ENCODE measurements around the gene FCRL6.
A peak's percentile ranks its signal among the peaks of the same experiment; 100 is the strongest.

The FCRL6 gene

DNA sequence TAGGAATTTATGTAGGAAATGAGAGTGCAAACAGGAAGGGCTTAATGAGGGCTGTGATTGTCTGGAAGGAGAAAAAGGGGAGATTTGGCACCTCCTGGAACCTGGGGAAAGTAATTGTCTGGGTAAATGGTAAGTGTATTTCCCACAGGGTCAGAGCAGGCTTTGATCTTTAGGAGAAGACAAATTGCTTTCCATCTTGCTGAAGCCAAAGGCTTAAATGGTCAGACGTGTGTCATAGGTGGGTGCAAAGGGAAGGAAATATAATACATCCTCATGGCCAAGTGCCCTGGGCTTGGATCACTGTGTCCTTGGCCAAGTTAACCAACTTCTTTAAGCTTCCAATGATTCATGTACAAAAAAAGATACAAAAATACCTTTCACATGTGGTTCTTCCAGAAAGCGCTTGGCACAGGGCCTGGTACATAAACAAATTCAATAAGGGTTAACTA is 22.7 kb upstream of the FCRL6 start:
- no peaks in the 10 kb centered on the region for H3K27me3 ChIP-seq (replicated peaks; ENCODE audit: control insufficient read depth, insufficient read depth, low read length)
- H3K4me3 ChIP-seq (replicated peaks; ENCODE audit: low read depth, low read length), result no peak overlapping the region
- H3K36me3 ChIP-seq (ENCODE audit: control insufficient read depth, insufficient read depth, low read length), result no peaks in the 10 kb centered on the region
- TF ChIP-seq, protein P1, sequence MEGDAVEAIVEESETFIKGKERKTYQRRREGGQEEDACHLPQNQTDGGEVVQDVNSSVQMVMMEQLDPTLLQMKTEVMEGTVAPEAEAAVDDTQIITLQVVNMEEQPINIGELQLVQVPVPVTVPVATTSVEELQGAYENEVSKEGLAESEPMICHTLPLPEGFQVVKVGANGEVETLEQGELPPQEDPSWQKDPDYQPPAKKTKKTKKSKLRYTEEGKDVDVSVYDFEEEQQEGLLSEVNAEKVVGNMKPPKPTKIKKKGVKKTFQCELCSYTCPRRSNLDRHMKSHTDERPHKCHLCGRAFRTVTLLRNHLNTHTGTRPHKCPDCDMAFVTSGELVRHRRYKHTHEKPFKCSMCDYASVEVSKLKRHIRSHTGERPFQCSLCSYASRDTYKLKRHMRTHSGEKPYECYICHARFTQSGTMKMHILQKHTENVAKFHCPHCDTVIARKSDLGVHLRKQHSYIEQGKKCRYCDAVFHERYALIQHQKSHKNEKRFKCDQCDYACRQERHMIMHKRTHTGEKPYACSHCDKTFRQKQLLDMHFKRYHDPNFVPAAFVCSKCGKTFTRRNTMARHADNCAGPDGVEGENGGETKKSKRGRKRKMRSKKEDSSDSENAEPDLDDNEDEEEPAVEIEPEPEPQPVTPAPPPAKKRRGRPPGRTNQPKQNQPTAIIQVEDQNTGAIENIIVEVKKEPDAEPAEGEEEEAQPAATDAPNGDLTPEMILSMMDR (IDR thresholded peaks at IDR 0.05; ENCODE audit: insufficient read depth, low read length, poor library complexity, severe bottlenecking), result no peak
- DNase-seq (ENCODE audit: extremely low read depth, insufficient read length), result no peak

DNA sequence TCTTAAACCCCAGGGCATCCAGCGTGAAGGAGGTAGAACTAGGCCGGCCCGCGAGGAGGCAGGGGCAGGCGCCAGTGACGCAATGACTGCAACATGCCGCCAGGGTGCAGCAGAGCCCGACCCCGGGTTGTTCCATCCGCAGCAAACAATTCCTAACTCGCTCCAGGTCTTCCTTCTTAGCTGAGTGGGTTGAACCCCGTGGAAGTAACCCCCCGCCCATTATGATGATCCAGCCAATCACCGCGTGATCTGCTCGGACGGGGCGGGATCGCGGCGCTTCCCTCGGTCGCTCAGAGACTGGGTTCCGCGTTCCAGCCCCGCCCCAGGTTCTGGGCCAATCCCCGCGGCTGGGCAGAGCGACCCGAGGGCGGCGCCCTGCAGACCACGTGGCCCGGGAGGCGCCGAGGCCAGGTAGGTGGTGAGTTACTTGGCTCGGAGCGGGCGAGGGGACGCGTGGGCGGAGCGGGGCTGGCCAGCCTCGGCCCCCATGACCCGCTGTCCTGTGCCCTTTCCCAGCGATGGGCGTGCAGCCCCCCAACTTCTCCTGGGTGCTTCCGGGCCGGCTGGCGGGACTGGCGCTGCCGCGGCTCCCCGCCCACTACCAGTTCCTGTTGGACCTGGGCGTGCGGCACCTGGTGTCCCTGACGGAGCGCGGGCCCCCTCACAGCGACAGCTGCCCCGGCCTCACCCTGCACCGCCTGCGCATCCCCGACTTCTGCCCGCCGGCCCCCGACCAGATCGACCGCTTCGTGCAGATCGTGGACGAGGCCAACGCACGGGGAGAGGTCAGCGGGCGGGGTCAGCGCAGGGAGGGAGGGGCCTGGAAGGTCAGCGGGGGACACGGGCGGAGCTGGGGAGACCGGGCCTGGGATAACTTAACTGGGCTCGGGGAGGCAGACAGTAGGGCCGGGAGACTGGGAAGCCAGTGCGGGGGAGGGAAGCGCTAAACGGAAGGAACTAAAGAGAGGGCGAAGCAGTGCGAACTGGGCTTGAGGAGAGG is 21.3 kb upstream of the FCRL6 start, which contains the start of gene DUSP23:
TSS of gene DUSP23 (plus strand) at position 380 of the 1,000 bp plus-strand sequence. CDS start at position 519, 139 bp downstream.
- H3K4me3 ChIP-seq (replicated peaks; ENCODE audit: low read depth, low read length), result peak within 1 kb of the TSS; percentile 67
- TF ChIP-seq, protein P1 (IDR thresholded peaks at IDR 0.05; ENCODE audit: insufficient read depth, low read length, poor library complexity, severe bottlenecking), result peak; percentile 79
- peak; percentile 95 for DNase-seq (ENCODE audit: extremely low read depth, insufficient read length)

DNA sequence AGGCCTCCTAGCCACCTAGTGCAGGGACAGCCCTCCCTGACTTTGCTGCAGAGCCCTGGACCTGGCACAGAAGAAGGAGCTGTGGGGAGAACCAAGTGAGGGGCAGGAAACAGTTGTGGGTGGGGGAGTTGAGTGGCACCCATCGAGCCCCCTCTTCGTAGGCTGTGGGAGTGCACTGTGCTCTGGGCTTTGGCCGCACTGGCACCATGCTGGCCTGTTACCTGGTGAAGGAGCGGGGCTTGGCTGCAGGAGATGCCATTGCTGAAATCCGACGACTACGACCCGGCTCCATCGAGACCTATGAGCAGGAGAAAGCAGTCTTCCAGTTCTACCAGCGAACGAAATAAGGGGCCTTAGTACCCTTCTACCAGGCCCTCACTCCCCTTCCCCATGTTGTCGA is 20.2 kb upstream of the FCRL6 start:
- Histone ChIP-seq H3K36me3 (ENCODE audit: control insufficient read depth, insufficient read depth, low read length) (no peaks in the 10 kb centered on the region), H3K4me3 (replicated peaks; ENCODE audit: low read depth, low read length) (no peak overlapping the region), H3K27me3 (replicated peaks; ENCODE audit: control insufficient read depth, insufficient read depth, low read length) (no peaks in the 10 kb centered on the region)
- TF ChIP-seq, protein P1 (IDR thresholded peaks at IDR 0.05; ENCODE audit: insufficient read depth, low read length, poor library complexity, severe bottlenecking), result no peak
- no peak for DNase-seq (ENCODE audit: extremely low read depth, insufficient read length)

More for the DNA sequence above, 21.3 kb upstream of the FCRL6 start, which contains the start of gene DUSP23:
- Histone ChIP-seq H3K36me3 (ENCODE audit: control insufficient read depth, insufficient read depth, low read length) (no peaks in the 10 kb centered on the region), H3K27me3 (replicated peaks; ENCODE audit: control insufficient read depth, insufficient read depth, low read length) (no peaks in the 10 kb centered on the region)

DNA sequence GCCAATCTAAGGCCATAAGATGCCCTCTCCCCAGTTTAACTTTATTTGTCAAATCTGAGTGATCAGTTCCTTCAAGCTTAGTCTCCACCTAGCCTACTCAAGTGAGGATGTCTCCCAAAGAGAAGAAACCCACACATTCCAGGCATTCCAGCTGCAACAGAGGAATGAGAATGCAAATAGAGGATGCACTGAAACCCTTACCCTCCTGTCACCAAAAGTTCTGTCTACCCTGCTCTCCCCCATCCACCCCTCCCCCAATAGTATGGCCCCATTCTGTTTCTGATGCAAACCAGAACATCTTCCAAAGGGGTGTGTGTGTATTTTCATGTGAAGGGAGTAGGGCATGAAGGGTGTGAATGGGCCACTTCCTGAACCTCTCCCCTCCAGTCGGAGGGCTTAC is 18.4 kb upstream of the FCRL6 start:
- no peaks in the 10 kb centered on the region for H3K36me3 ChIP-seq (ENCODE audit: control insufficient read depth, insufficient read depth, low read length)
- TF ChIP-seq, protein P1 (IDR thresholded peaks at IDR 0.05; ENCODE audit: insufficient read depth, low read length, poor library complexity, severe bottlenecking), result no peak
- no peaks in the 10 kb centered on the region for H3K27me3 ChIP-seq (replicated peaks; ENCODE audit: control insufficient read depth, insufficient read depth, low read length)
- H3K4me3 ChIP-seq (replicated peaks; ENCODE audit: low read depth, low read length), result no peak overlapping the region
- no peak for DNase-seq (ENCODE audit: extremely low read depth, insufficient read length)

DNA sequence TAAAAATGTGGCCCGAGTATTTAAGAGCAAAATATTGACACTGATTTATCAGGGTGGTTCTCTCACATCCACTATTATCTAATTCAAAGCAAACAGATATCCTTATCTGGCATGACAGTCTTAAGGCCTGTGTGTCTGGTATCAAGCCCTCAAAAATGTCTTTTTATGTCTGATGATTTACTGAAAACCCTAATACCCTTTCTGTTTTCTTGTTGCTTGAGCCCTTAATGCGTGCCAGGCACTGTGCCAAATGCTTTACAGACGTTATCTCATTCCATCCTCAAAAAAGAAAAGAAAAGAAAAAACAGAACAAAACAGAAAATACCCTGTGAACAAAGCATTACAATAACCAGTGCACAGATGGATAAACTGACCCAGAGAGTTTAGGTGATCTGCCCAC is 15.7 kb upstream of the FCRL6 start:
- Histone ChIP-seq H3K27me3 (replicated peaks; ENCODE audit: control insufficient read depth, insufficient read depth, low read length) (no peaks in the 10 kb centered on the region), H3K4me3 (replicated peaks; ENCODE audit: low read depth, low read length) (no peak overlapping the region), H3K36me3 (ENCODE audit: control insufficient read depth, insufficient read depth, low read length) (no peaks in the 10 kb centered on the region)
- DNase-seq (ENCODE audit: extremely low read depth, insufficient read length), result no peak
- TF ChIP-seq, protein P1 (IDR thresholded peaks at IDR 0.05; ENCODE audit: insufficient read depth, low read length, poor library complexity, severe bottlenecking), result no peak

Data from GM06990 (cell line).